RWPE1 (cell line): ENCODE measurements around the gene ABCA7.

Experiments
- CTCF ChIA-PET: fragments of 350-600 bp; sonication (Branson Sonifier 250); formaldehyde crosslinking; extraction: SDS; loops from one replicate; lab custom pipeline; 2021; lab: Yijun Ruan, JAX
- POLR2A ChIA-PET: fragments of 400-600 bp; formaldehyde crosslinking; extraction: SDS; loops from one replicate; lab custom pipeline; 2020; ENCODE audit warnings: antibody characterized with exemption; ENCODE audit not compliant: low non-redundant PET; lab: Yijun Ruan, JAX
- DNase-seq: peaks from one replicate; pipeline ENCODE4 v3.0.0; 2012; ENCODE audit warnings: low spot score
- H3K27ac ChIP-seq: fragments of 450-650 bp; 2 replicates; pipeline ENCODE4 v1.5.1; 2017
- TF ChIP-seq, protein P1 (sequence below): fragments of 450-650 bp; conservative IDR thresholded peaks from 2 replicates; pipeline ENCODE4 v1.5.1; 2017; ENCODE audit warnings: low read depth, mild to moderate bottlenecking

ABCA7 gene

GRCh38 chr19:1103132-1103707 is 63.3 kb downstream of the ABCA7 start:
- TF ChIP-seq, protein P1, sequence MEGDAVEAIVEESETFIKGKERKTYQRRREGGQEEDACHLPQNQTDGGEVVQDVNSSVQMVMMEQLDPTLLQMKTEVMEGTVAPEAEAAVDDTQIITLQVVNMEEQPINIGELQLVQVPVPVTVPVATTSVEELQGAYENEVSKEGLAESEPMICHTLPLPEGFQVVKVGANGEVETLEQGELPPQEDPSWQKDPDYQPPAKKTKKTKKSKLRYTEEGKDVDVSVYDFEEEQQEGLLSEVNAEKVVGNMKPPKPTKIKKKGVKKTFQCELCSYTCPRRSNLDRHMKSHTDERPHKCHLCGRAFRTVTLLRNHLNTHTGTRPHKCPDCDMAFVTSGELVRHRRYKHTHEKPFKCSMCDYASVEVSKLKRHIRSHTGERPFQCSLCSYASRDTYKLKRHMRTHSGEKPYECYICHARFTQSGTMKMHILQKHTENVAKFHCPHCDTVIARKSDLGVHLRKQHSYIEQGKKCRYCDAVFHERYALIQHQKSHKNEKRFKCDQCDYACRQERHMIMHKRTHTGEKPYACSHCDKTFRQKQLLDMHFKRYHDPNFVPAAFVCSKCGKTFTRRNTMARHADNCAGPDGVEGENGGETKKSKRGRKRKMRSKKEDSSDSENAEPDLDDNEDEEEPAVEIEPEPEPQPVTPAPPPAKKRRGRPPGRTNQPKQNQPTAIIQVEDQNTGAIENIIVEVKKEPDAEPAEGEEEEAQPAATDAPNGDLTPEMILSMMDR = no peak
- no peak for DNase-seq
- POLR2A ChIA-PET = interaction anchor here (0.5 to 0.7 kb wide), 2 partner anchors 66 to 219 kb away, joined by 3 to 4 read pairs; no protein-coding TSS in a partner anchor
- peak overlapping the region; percentile 100 for H3K27ac ChIP-seq
- CTCF ChIA-PET = interaction anchor here (0.7 kb wide), 1 partner anchor 249 kb away, joined by 3 read pairs; no protein-coding TSS in a partner anchor

DNA sequence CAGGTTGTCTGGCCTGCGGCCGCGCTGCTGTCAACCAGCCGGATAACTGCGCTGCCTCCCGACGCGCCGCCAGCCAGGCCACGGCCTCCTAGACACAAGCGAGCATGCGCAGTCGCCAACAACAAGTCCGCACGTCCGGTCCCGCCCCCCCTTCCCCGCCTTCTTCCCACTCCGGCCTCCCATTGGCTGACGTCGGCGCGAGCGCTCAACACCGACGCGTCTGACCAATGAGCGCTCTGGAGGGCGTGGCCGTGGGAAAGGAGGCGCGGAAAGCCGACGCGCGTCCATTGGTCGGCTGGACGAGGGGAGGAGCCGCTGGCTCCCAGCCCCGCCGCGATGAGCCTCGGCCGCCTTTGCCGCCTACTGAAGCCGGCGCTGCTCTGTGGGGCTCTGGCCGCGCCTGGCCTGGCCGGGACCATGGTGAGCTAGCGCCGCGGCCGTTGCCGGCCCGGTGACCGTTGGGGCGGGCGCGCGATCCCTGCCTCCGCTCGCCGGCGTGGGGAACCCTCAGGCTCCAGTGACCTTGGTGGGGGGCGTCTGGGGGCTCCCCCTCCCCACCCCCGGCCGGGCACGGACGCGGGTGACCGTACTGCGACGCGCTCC is 63.9 kb downstream of the ABCA7 start, which contains the start of gene GPX4:
TSS of gene GPX4 (plus strand) at position 287 of the 603 bp plus-strand sequence. CDS start at position 337, 50 bp downstream.
- ChIA-PET CTCF (interaction anchor here (1.9 kb wide), 1 partner anchor 39 kb away, joined by 8 read pairs; no protein-coding TSS in a partner anchor), POLR2A (interaction anchor here (0.5 to 0.6 kb wide), 3 partner anchors 63 to 219 kb away, joined by 3 read pairs; no protein-coding TSS in a partner anchor)
- H3K27ac ChIP-seq = peak within 1 kb of the TSS; percentile 100

DNA sequence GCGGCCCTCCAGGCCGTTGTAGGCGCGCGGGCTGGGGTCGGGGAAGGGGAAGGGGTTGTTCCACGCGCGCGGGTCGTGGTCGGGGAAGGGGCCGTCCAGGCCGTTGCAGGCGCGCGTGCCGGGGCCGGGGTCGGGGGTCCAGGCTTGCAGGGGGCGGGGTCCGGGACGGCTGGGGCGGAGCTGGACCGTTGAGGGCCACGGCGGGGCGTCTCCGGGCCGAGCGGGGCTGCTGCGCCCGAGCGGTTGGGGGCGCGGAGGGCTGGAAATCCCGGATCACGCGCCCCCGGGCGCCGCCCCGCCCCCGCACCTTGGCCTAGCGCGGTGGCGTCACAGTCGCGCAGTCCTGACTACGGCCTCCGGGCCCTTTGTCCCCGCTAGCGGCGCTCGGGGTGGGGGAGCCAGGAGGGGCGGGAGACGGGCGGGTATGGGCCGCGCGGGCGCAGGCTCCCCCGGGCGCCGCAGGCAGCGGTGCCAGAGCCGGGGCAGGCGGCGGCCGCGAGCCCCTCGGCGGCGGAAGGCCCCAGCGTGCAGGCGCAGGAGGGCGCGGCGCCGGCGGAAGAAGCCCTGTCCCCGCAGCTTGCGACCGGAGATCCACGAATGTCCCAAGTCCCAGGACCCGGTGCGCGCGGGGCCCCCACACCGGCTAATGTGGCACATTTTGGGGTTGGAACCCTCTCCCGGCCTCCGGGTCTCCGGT is 64.6 kb downstream of the ABCA7 start:
- ChIA-PET CTCF (interaction anchor here (0.7 to 1.9 kb wide), 3 partner anchors 8 to 39 kb away, joined by 3 to 8 read pairs (median 3); no protein-coding TSS in a partner anchor), POLR2A (interaction anchor here (0.6 kb wide), 2 partner anchors 64 to 140 kb away, joined by 3 read pairs; no protein-coding TSS in a partner anchor)
- DNase-seq = peak; percentile 64
- peak overlapping the region; percentile 100 for H3K27ac ChIP-seq
- TF ChIP-seq, protein P1 = no peak

More for the DNA sequence above, 63.9 kb downstream of the ABCA7 start, which contains the start of gene GPX4:
- TF ChIP-seq, protein P1 = no peak
- peak; percentile 98 for DNase-seq

- TF ChIP-seq, protein P1 = no peak
- peak overlapping the region; percentile 100 for H3K27ac ChIP-seq
- peak; percentile 28 for DNase-seq
- ChIA-PET CTCF (interaction anchor here (0.7 to 1.9 kb wide), 3 partner anchors 8 to 40 kb away, joined by 3 to 8 read pairs (median 3); no protein-coding TSS in a partner anchor), POLR2A (no interaction called here)
Measured at GRCh38 chr19:1105008-1105872, 65.3 kb downstream of the ABCA7 start.

- CTCF ChIA-PET = interaction anchor here (1.9 kb wide), 1 partner anchor 41 kb away, joined by 8 read pairs; no protein-coding TSS in a partner anchor
- H3K27ac ChIP-seq = peak overlapping the region; percentile 100
- DNase-seq = no peak
- TF ChIP-seq, protein P1 = no peak
- POLR2A ChIA-PET = no interaction called here
Measured at GRCh38 chr19:1105873-1106840, 66.2 kb downstream of the ABCA7 start.
